Stimulated activated CD8-positive, alpha-beta memory T cell treated with anti-CD3 and anti-CD28 coated beads, Interleukin-7, amount 100 ng/mL, for 24 hours (primary cell): Measurements from ENCODE around the gene OR4F6.
"Not testable (repeated sequence)": the region's sequence is repeated elsewhere in the genome, so short reads cannot be mapped to it uniquely, and the experiment has no call there.

Experiments
- DNase-seq: peaks from one replicate; pipeline ENCODE4 v3.0.0-alpha.2; 2020; ENCODE audit warnings: low read depth

OR4F6 gene, protein sequence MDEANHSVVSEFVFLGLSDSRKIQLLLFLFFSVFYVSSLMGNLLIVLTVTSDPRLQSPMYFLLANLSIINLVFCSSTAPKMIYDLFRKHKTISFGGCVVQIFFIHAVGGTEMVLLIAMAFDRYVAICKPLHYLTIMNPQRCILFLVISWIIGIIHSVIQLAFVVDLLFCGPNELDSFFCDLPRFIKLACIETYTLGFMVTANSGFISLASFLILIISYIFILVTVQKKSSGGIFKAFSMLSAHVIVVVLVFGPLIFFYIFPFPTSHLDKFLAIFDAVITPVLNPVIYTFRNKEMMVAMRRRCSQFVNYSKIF

GRCh38 chr15:101803209-101803608 lies at the start of gene OR4F6:
Gene OR4F6, plus strand, starts transcription at chr15:101803509. Its CDS starts 2,211 bp downstream, at chr15:101805720.
- no peak for DNase-seq

- not testable (repeated sequence) for DNase-seq
Observed at GRCh38 chr15:101764669-101765339, 38.5 kb upstream of the OR4F6 start.

DNA sequence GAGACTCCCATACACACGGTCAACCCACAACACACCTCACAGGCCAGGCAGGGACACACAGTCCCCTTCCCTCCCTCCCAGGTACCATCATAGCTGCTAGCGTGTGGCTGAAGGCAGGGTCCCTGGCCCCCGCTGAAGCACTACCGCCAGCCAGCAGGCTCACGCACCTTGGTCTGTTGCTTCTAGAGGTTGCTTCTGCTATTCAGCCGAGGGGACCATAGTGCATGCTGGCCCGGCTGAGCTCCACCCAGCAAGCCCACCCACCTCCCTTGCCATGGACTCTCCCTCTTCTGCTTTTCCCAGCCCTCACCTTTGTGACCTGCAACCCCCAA lies 38.0 kb upstream of the OR4F6 start:
- DNase-seq, result not testable (repeated sequence)

GRCh38 chr15:101765772-101766456 lies 37.4 kb upstream of the OR4F6 start:
- no peak for DNase-seq

GRCh38 chr15:101767083-101767640 lies 36.1 kb upstream of the OR4F6 start:
- not testable (repeated sequence) for DNase-seq

GRCh38 chr15:101772921-101773320 lies 30.4 kb upstream of the OR4F6 start:
- DNase-seq, result no peak

DNA sequence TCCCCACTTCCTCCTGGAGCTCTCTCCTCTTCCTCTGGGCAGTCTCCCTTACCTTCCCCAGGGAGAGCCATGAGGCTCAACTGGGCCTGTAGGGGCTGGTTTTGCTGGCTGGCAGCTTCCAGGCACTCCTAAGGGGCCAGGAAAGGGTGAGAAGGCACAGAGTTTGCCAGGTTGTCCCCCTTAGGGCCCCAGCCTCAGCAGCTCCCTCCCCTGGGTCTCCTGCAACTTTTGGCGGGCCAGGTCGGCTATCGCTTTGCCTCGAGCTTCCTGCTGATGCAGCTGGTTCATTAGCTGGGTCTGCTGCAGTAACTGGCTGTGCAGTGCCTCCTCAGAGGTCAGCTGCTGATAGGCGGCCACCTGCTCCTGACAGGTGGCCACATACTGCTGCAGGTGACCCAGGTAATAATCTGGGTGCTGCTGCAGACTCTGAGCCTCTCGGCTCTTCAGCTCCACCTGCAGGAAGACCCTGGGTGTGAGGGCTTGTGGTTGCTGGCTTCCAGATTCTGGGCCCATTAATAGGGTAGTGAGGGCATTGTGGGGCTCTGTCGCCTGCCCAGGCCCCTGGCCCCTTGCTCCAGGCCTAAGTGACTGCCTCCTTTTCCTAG lies 29.7 kb upstream of the OR4F6 start:
- no peak for DNase-seq

DNA sequence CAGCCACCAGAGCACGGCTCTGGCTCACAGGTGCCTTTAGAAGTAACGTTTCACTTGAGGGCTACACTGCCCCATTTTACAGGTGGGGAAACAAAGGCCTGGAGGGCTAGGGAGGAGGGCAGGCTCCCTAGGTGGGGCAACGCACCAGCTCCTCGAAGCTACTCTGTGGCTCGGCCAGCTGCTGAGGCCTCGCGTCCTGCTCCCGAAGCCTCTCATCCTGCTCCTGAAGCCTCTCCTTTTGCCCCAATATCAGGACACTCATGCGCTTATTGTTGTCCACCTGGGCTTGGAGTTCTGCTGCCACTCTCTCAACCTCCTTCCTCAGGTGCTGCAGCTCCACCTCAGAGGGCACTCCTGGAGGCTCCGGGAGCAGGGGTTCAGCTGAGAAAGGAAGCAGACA lies 28.2 kb upstream of the OR4F6 start:
- no peak for DNase-seq

DNA sequence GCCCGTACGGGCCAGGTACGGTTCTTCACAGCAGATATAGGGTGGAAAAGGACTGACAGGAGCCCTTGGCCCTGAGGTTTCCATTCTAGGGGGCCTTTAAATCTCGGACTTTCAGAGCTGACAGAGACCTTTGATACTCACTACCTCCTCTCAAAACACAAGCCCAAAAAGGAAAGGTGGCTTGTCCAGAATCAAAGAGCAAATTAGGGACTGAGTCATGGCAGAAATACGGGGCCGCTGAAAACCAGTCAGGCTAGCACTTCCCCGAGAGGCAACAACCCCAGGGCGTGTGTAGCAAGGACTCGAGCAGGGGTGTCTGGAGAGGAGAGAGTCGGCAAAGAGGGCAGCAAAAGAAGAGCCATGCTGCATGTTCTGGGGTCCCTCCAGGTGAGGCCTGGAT lies 24.7 kb upstream of the OR4F6 start:
- DNase-seq, result not testable (repeated sequence)

DNA sequence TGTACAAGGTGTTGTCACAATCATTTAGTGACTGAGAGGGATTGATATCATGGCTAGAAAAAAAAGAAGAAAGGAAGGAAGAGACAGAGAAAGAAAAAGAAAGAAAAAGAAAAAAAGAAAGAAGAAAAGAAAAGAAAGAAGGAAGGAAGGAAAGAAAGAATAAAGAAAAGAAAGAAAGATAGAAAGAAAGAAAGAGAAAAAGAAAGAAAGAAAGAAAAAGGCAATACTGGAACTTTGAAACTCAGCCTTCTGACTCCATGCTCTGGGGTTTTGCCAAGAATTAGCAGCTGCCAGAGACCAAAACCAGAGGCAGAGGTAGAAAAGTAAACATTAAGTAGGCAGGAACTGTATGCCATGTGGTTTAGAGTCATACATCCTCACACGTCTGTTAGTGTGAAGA lies 23.1 kb upstream of the OR4F6 start:
- DNase-seq, result not testable (repeated sequence)

DNA sequence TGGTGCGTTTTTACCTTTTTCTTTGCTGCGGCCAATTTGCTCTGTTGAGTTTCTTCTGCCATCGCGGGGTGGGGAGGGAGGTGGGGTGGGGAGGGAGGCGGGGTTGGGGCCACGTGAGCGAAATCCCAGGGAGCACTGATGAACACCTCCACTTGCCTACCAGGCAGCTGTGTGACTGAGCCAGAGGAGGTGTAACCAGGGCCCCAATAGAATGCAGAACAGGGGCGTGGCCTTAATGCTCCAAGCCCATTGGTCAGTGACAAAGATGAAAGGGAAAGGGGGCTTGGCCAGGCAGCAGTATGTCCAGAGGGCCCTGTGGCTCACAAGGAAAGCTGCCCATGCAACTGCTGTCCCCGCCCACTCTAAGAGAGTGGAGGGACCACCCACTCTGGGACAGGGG lies 21.4 kb upstream of the OR4F6 start:
- DNase-seq, result no peak

- no peak for DNase-seq
Observed at GRCh38 chr15:101784644-101785043, 18.7 kb upstream of the OR4F6 start.

GRCh38 chr15:101786422-101786821 lies 16.9 kb upstream of the OR4F6 start:
- not testable (repeated sequence) for DNase-seq

- DNase-seq, result not testable (repeated sequence)
Observed at GRCh38 chr15:101788001-101788400, 15.3 kb upstream of the OR4F6 start.

- not testable (repeated sequence) for DNase-seq
Observed at GRCh38 chr15:101788503-101789269, 14.6 kb upstream of the OR4F6 start.

DNA sequence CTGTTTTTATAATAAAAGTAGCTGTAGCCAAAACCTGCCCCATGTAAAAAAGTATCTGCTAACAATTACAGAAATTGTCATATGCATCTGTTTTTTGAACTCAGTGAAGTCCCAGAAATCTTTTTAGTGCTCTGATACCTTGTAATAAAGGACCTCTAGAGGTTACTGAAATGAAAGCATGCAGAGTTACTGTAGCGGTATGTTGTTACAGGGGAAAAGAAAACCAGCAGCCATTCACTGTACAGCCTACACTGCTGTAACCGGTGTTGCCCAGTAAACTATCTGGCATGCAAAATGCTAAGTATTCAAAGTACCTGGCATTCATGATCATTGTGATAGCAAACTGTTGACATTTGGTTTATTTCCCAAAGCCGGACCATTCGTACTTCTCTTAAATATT lies 12.6 kb upstream of the OR4F6 start:
- not testable (repeated sequence) for DNase-seq

GRCh38 chr15:101793981-101794380 lies 9.3 kb upstream of the OR4F6 start:
- not testable (repeated sequence) for DNase-seq

DNA sequence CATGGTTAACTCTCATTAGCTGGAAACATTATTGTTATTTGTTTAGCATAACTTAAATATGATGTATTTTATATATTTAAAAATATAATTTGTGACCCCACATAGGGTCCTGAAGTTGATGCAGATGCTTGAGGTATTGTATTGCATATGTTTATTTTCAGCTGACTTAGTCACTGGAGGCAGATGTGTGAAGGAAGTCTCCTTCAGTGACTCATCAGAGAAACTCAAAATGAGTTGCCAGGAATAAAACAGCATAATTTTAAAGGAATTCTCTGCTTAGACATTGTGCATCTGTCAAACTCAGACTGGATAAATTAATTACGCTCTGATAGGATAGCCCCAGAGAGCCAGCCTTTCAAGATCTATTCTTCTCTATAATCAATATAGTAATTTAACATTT lies 7.9 kb upstream of the OR4F6 start:
- DNase-seq, result no peak

DNA sequence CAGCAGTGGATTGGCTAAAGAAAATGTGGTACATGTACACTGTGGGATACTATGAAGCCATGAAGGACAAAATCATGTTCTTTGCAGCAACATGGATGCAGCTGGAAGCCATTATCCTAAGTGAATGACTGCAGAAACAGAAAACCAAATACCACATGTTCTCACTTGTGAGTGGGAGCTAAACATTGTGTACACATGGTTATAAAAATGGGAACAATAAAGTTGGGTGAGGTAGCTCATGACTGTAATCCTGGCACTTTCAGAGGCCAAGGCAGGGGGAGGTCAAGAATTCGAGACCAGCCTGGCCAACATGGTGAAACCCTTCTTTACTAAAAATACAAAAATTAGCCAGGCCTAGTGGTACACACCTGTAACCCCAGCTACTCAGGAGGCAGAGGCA lies 3.6 kb upstream of the OR4F6 start:
- DNase-seq, result no peak

DNA sequence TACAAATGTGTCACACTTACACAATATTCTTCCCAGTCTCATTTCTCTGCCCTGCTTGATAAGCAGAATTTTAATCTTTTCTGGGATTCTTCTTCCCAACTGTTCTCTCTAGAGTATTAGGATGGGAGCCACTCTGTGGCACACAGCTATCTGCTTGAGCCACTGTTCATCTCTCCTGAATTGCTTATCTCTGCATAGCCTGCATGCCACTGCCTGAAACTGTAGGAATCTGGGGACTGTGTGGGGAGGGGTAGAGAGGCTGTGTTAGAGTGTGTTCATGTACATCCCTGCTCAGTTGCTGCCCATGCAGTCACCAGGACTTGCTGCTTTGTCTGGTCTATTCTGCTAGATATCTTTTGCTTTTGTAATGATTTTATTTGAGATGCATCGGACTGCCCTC lies 2.3 kb upstream of the OR4F6 start:
- DNase-seq, result no peak

DNA sequence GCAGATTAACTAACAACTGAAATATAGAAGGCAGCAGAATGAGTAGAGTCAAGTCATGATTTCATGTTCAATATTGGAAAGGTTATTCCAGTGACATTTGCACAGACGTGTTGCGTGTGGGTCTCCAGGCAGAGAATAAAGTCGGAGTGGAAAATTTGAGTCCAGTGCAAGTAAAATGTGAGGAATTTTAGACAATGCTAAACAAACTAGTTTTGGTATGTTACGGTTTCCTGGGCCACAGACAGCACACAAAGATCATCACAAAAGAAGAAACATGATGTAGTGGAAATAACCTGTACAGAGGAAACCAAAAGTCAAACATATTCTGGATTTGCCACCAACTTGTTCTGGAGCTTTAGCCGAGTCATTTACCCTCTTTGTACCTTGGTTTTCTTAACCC lies 367 bp downstream of the OR4F6 start:
- no peak for DNase-seq

- DNase-seq, result no peak
Observed at GRCh38 chr15:101804375-101804774, 1.1 kb downstream of the OR4F6 start.
